Measurements from ENCODE around the gene PFKP.

The PFKP gene

GRCh38 chr10:3110782-3111620 is 43.7 kb downstream of the PFKP start:
- DNase-seq = no peak
- no peaks in the 10 kb centered on the region for H4K20me1 ChIP-seq (ENCODE audit: insufficient read depth, low read length)
- H3K9me2 ChIP-seq (replicated peaks; ENCODE audit: insufficient read depth, low read length) = no peaks in the 10 kb centered on the region
- H3K4me3 ChIP-seq (ENCODE audit: low read length) = no peak overlapping the region
- H2AFZ ChIP-seq (ENCODE audit: low read length) = no peak overlapping the region
- H3K36me3 ChIP-seq (replicated peaks; ENCODE audit: insufficient read depth, low read length) = no peaks in the 10 kb centered on the region
- no peak overlapping the region for H3K9ac ChIP-seq (ENCODE audit: low read length)
- H3K4me2 ChIP-seq (ENCODE audit: low read depth, low read length) = no peak overlapping the region
- no peaks in the 10 kb centered on the region for H3K79me2 ChIP-seq (ENCODE audit: low read length)
- H3K9me3 ChIP-seq (replicated peaks; ENCODE audit: insufficient read depth, low read length) = no peaks in the 10 kb centered on the region
- H3K27ac ChIP-seq (ENCODE audit: low read length) = no peak overlapping the region
- no peaks in the 10 kb centered on the region for H3K27me3 ChIP-seq (replicated peaks; ENCODE audit: insufficient read depth, low read length)
- no peaks in the 10 kb centered on the region for H3K4me1 ChIP-seq (ENCODE audit: low read length)
- TF ChIP-seq, protein P1, sequence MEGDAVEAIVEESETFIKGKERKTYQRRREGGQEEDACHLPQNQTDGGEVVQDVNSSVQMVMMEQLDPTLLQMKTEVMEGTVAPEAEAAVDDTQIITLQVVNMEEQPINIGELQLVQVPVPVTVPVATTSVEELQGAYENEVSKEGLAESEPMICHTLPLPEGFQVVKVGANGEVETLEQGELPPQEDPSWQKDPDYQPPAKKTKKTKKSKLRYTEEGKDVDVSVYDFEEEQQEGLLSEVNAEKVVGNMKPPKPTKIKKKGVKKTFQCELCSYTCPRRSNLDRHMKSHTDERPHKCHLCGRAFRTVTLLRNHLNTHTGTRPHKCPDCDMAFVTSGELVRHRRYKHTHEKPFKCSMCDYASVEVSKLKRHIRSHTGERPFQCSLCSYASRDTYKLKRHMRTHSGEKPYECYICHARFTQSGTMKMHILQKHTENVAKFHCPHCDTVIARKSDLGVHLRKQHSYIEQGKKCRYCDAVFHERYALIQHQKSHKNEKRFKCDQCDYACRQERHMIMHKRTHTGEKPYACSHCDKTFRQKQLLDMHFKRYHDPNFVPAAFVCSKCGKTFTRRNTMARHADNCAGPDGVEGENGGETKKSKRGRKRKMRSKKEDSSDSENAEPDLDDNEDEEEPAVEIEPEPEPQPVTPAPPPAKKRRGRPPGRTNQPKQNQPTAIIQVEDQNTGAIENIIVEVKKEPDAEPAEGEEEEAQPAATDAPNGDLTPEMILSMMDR (IDR thresholded peaks at IDR 0.05; ENCODE audit: low read length) = no peak
- TF ChIP-seq EZH2 (optimal IDR thresholded peaks at IDR 0.05; ENCODE audit: low read depth, low read length) (no peak), EZH2phosphoT487 (IDR thresholded peaks at IDR 0.05; ENCODE audit: low read length) (no peak)
- H3F3A ChIP-seq (ENCODE audit: insufficient read depth, low read length) = no peaks in the 10 kb centered on the region

DNA sequence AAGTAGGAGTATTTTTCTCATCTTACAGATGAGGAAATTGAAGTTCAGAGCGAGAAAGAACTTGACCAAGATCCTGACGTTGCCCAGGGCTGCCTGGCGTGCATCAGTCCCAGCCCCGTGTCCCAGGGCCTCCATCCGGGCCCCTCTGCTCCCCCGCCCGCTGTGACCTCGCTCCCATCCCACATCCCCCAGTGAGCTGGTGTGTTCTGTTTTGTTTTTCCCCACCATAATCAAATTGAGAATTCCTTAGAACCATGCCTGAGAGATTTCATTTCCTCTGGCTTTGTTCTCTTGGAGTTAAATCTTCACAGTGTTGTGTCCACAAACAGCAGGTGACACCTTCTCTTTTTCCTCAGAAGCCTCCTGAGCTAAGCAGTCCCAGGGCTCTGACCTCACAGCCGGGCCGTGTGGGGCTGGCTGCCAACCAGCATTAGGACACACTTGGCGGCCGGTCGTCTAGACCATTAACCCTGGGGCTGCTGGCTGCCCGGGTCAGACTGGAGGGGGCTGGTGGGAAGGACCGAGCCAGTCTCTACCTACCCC is 44.3 kb downstream of the PFKP start:
- H3K4me2 ChIP-seq (ENCODE audit: low read depth, low read length) = no peak overlapping the region
- no peak overlapping the region for H3K9ac ChIP-seq (ENCODE audit: low read length)
- H3K4me1 ChIP-seq (ENCODE audit: low read length) = no peaks in the 10 kb centered on the region
- H3K79me2 ChIP-seq (ENCODE audit: low read length) = no peaks in the 10 kb centered on the region
- no peaks in the 10 kb centered on the region for H4K20me1 ChIP-seq (ENCODE audit: insufficient read depth, low read length)
- H3K4me3 ChIP-seq (ENCODE audit: low read length) = no peak overlapping the region
- TF ChIP-seq EZH2phosphoT487 (IDR thresholded peaks at IDR 0.05; ENCODE audit: low read length) (no peak), EZH2 (optimal IDR thresholded peaks at IDR 0.05; ENCODE audit: low read depth, low read length) (no peak)
- TF ChIP-seq, protein P1 (IDR thresholded peaks at IDR 0.05; ENCODE audit: low read length) = no peak
- no peaks in the 10 kb centered on the region for H3K27me3 ChIP-seq (replicated peaks; ENCODE audit: insufficient read depth, low read length)
- DNase-seq = no peak
- no peak overlapping the region for H3K27ac ChIP-seq (ENCODE audit: low read length)
- H3K9me3 ChIP-seq (replicated peaks; ENCODE audit: insufficient read depth, low read length) = no peaks in the 10 kb centered on the region
- no peaks in the 10 kb centered on the region for H3K36me3 ChIP-seq (replicated peaks; ENCODE audit: insufficient read depth, low read length)
- no peaks in the 10 kb centered on the region for H3F3A ChIP-seq (ENCODE audit: insufficient read depth, low read length)
- H3K9me2 ChIP-seq (replicated peaks; ENCODE audit: insufficient read depth, low read length) = no peaks in the 10 kb centered on the region
- no peak overlapping the region for H2AFZ ChIP-seq (ENCODE audit: low read length)

DNA sequence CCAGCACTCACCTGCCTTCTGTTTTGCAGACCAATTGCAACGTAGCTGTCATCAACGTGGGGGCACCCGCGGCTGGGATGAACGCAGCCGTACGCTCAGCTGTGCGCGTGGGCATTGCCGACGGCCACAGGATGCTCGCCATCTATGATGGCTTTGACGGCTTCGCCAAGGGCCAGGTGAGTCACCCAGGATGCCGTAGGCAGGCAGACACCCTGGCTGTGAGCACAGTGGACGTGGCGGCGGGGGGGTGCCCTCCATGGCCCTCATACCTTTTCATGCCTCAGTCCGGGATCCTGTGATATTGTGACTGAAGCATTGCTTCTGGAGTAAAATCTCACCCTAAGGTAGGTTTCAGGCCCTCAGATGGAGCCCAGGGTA is 46.0 kb downstream of the PFKP start:
- Histone ChIP-seq H3K9me3 (replicated peaks; ENCODE audit: insufficient read depth, low read length) (no peaks in the 10 kb centered on the region), H3K4me3 (ENCODE audit: low read length) (no peak overlapping the region), H4K20me1 (ENCODE audit: insufficient read depth, low read length) (no peaks in the 10 kb centered on the region), H3K9me2 (replicated peaks; ENCODE audit: insufficient read depth, low read length) (no peaks in the 10 kb centered on the region), H3K9ac (ENCODE audit: low read length) (no peak overlapping the region), H3K4me2 (ENCODE audit: low read depth, low read length) (no peak overlapping the region), H3F3A (ENCODE audit: insufficient read depth, low read length) (no peaks in the 10 kb centered on the region), H3K36me3 (replicated peaks; ENCODE audit: insufficient read depth, low read length) (no peaks in the 10 kb centered on the region), H3K79me2 (ENCODE audit: low read length) (no peaks in the 10 kb centered on the region), H3K4me1 (ENCODE audit: low read length) (no peaks in the 10 kb centered on the region), H3K27ac (ENCODE audit: low read length) (no peak overlapping the region), H3K27me3 (replicated peaks; ENCODE audit: insufficient read depth, low read length) (no peaks in the 10 kb centered on the region), H2AFZ (ENCODE audit: low read length) (no peak overlapping the region)
- no peak for TF ChIP-seq EZH2 (optimal IDR thresholded peaks at IDR 0.05; ENCODE audit: low read depth, low read length)
- no peak for DNase-seq

- TF ChIP-seq EZH2phosphoT487 (IDR thresholded peaks at IDR 0.05; ENCODE audit: low read length) (no peak), EZH2 (optimal IDR thresholded peaks at IDR 0.05; ENCODE audit: low read depth, low read length) (no peak)
- TF ChIP-seq, protein P1 (IDR thresholded peaks at IDR 0.05; ENCODE audit: low read length) = no peak
- Histone ChIP-seq H3K36me3 (replicated peaks; ENCODE audit: insufficient read depth, low read length) (no peaks in the 10 kb centered on the region), H3K4me1 (ENCODE audit: low read length) (no peaks in the 10 kb centered on the region)
Observed at GRCh38 chr10:3115685-3116084, 48.3 kb downstream of the PFKP start.

More at GRCh38 chr10:3115685-3116084, 48.3 kb downstream of the PFKP start:
- Histone ChIP-seq H3K9me2 (replicated peaks; ENCODE audit: insufficient read depth, low read length) (no peaks in the 10 kb centered on the region), H3K27me3 (replicated peaks; ENCODE audit: insufficient read depth, low read length) (no peaks in the 10 kb centered on the region), H3K4me2 (ENCODE audit: low read depth, low read length) (no peak overlapping the region), H4K20me1 (ENCODE audit: insufficient read depth, low read length) (no peaks in the 10 kb centered on the region), H3K4me3 (ENCODE audit: low read length) (no peak overlapping the region), H3K79me2 (ENCODE audit: low read length) (no peaks in the 10 kb centered on the region), H3K9me3 (replicated peaks; ENCODE audit: insufficient read depth, low read length) (no peaks in the 10 kb centered on the region), H2AFZ (ENCODE audit: low read length) (no peak overlapping the region), H3K9ac (ENCODE audit: low read length) (no peak overlapping the region), H3F3A (ENCODE audit: insufficient read depth, low read length) (no peaks in the 10 kb centered on the region), H3K27ac (ENCODE audit: low read length) (no peak overlapping the region)
- DNase-seq = no peak

Measured in MM.1S (cell line).